HUDEP-2 (cell line): ENCODE data around the gene DLX1.

Source experiments
- DNase-seq, 76 experiments: peaks; one replicate each; lab custom pipeline; 2025; ENCODE audit not compliant: unreplicated experiment in 76 of 76; lab: John Stamatoyannopoulos, UW

Gene DLX1

GRCh38 chr2:172096626-172097547 lies 11.6 kb downstream of the DLX1 start:
- no peak for DNase-seq

DNA sequence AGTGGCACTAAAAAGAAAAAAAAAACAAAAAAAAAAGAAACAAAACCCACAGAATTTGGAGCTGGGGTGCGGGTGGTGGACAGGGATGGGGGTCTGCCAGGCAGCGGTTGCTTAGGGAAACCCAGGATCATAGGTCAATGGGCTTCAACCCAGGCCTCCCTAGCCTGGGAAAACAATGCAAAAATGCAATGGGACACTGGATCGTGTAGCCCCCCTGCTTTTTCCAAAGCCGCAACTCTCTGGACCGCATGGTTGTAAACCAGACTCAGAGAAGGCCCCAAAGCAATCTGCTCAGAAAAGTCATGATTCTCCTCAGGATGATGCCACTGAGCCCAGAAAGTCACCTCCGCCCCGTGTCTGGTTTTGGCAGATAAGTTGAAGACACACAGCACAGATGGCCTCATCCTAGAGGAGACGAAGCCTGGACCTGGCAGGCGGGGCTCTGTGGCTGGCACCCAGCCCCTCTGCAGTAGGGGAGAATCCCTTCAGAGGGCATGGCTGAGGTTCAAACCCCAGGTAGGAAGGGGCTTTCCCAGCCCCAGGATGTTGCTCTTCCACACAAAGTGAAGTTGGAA lies 12.3 kb downstream of the DLX1 start:
- DNase-seq = peak in 74 of 76 experiments; percentile 14 to 88 (median 72)

DNA sequence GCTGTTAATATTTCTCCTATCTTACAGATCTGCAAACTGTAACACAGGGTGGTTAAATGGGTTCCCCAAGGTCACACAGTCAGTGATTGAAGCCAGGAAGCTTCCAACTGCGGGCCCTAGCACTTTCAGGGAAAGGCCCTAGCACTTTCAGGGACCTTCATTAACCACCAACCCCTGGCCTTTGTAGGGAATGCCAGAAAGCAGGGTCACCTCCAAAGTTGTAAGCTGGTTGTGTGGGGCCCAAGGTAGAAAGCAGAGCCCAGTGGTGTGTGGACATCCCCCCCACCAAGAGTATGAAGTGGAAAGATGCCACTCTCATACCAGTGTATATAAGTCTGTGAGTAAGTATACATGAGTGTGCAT lies 13.0 kb downstream of the DLX1 start:
- no peak for DNase-seq

- DNase-seq = peak in 18 of 76 experiments; percentile 7 to 50 (median 24)
Measured at GRCh38 chr2:172098650-172099471, 13.6 kb downstream of the DLX1 start.

DNA sequence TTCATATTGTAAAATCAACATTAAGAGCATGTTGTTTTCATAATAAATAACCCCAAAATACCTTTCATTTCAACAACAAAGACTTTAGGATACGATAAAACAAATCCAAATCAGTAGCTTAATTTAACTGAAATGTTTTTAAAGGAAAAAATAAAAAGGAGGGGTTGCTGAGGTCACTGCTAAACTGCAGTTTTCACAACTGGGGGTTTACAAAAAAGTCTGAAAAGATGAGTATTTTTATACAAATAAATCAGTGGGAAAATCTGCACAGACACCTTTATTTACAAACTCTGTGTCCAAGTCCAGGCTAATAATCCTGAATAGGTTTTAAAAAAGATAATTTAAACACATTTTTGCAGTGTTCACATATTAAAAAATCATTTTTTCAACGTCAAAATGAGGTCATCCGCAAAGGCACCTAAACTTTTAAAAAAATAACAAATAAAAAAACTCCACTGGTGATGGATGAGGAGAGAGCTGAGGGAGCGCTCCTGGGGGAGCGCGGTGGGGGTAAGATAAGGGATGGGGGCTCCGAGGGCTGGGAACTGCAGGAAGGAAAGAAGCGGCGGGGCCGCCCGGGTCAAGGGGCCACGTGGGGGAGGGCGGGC lies 14.3 kb downstream of the DLX1 start:
- no peak for DNase-seq

DNA sequence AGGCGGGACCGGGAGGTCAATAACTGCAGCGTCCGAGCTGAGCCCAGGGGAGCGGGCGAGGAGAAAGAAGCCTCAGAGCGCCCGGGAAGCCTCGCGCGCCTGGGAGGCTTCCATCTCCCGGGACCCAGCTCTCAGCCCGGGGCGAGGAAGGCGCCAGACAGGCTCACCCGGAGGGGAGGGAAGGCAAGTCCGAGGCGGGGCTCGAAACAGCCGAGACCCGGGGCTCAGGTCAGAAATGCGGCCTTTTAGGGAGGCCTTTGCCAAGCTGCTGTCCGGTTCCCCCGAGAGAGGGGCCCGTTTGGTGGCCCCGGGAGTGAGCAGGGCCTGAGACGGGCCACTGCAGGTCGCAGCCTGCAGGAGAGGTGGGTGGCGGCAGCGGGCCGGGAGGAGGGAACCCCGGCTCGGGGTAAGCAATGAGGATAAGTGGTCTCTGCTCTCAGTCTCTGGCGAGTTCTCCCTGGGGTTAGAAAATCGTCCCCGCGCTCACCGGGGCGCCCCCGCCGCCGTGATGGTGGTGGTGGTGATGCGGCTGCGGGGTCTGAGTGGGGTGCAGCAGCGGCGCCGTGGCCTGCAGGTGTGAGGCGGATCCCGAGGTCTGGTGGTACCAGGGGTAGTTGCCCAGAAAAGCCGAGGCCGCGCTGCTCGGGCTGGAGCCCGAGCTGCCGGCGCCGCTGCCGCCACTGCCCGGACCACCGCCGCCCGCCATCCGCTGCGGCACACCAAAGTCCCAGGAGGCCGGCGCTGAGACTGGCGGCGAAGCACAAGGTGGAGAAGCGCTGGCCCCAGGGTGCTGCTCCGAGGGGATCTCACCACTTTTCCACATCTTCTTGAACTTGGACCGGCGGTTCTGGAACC lies 15.0 kb downstream of the DLX1 start:
- peak in 1 of 76 experiments; percentile 12 for DNase-seq

DNA sequence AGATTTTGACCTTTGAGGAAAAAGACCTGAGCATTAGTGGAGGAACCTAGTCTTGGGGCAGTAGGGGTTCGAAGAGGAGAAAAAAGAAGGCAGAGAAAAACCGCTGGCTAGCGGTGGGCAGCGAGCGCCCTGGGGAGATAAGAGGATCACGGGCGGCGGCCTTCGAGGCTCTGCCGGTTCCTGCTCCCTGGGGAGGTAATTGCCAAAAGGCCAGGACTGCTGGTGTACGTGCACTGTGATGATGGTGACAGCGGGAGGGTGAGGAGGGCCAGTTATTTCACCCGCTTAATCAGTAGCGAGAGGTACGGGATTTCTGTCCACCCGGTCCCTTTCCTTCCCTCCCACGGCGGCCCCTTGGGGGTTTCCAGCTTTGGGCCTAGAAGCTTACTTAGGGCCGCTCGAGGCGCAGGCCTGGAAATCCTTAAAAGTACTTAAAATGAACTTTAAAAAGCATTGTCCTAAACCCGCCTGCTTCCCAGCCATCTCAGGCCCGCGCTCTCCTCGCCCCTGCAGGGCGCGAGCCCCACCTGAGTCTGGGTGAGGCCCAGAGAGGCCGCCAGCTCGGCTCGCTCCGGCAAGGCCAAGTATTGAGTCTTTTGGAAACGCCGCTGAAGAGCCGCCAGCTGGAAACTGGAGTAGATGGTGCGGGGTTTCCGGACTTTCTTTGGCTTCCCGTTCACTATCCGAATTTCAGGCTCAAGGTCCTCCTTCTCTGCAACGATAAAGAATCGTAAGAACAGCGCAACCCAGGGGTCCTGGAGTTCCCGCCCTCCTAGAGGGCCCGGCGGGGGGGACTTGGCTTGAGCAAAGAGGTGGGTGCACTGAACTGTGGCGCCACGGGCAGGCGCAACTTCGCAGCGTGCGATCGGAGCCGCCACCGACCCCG lies 15.9 kb downstream of the DLX1 start:
- peak in 4 of 76 experiments; percentile 5 to 17 (median 12) for DNase-seq

DNA sequence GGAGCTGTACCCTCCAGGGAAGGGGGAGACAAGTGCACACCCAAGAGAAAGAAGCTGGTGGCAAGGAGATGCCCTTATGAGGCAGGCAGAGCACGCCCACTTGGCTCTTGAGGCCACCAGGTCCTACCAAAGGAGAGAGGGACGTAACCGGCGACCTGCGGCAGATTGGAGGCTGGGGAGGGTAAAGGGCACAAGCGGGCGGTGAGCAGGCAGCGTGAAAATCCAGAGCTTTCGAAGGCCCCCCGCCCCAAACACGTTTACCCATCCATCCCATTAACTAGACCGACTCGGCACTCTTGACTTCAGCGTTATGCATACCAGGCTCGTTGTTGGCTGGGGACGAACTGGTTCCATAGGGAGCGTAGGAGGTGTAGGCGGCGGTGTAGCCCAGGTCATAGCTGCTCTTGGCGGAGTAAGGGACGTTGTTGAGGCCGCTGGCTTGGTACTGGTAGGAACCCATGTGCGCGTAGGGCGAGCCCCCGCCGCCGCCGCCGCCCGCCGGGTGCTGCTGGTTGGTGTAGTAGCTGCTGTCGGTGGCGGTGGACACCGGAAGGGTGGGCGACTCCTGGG lies 16.6 kb downstream of the DLX1 start:
- no peak for DNase-seq

GRCh38 chr2:172102391-172103359 lies 17.4 kb downstream of the DLX1 start, which contains the start of gene DLX2:
Gene DLX2 (minus strand): TSS chr2:172102900. CDS start chr2:172102538, 362 bp downstream.
- peak in 72 of 76 experiments; percentile 9 to 88 (median 71) for DNase-seq

DNA sequence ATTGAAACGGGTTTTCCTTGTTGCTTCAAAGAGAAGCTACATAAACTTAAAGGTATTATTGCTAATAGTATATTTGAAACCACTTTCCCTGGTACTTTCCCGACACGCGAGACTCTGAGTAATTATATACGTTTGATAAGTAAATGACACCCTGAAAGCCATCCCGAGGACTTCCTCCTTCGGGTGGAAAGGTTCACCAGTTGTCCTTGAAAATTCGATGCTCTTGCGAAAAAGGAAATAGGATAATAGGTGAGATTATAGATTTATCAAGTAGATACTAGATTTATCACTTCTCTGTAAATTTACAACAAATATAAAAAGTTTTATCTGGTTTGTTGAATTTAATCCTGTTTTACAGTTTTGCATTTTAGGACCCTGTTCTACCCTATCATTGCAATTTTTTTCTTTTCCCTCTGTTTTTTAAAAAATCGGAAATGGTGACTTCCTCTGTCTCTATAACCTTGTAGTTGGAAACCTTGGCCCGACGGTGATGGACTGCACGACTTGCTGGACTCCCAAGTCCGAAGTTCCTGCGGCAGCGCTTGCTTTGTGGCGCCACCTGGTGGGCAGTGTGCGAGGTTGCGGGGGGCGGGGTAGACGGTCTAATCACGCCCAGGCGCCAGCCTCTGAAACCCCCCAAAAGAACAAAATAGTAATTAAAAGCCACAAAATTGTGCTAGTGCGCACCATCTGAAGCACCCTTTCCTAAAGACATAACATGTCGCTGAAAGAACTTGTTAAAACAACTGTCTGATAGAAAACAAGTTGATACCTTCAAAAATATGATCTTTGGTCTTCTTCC lies 18.4 kb downstream of the DLX1 start:
- DNase-seq = peak in 69 of 76 experiments; percentile 3 to 85 (median 61)

DNA sequence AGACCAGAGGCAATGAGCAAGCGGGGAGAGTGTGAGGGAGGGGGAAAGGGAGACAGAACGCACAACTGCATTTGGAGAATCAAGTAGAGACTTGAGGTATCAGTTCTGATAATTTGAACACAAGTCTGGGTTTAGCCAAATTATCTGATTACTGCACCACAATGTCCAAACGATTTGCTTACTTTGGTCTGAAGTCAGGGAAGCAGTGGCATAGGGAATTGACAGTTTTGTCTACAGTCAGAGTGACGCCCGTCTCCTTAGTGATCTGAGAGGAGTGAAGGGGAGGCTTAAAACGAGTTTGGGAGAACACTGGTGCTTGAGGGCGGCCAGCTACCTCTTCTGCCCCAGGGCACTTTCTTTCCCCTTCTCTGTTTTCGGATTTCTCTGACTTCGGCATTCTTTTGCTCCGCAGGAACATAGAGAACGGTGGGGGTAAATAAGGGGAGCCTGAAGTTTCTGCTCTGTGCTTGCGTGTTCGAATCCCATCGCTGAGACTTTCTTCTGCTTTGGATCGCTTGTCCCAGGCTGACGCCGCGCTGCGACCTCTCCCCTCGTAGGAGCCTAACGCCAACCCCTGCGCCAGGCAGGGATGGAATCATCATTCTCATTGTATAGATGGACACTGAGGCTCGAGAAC lies 20.3 kb downstream of the DLX1 start:
- peak in 1 of 76 experiments; percentile 49 for DNase-seq

- DNase-seq = peak in 53 of 76 experiments; percentile 14 to 67 (median 42)
Measured at GRCh38 chr2:172106108-172106961, 21.0 kb downstream of the DLX1 start.

GRCh38 chr2:172107690-172108586 lies 22.6 kb downstream of the DLX1 start:
- DNase-seq = no peak

GRCh38 chr2:172108587-172108930 lies 23.3 kb downstream of the DLX1 start:
- DNase-seq = no peak
